22Rv1 (cell line): ENCODE results near the gene MORC3.
"Not testable (repeated sequence)": the region's sequence is repeated elsewhere in the genome, so short reads cannot be mapped to it uniquely, and the experiment has no call there.

Source experiments
- CTCF ChIP-seq: fragments of 450-650 bp; IDR thresholded peaks from 2 replicates; pipeline ENCODE4 v1.5.1; 2017; ENCODE audit warnings: mild to moderate bottlenecking
- ZFX ChIP-seq: fragments of 450-650 bp; IDR thresholded peaks from 2 replicates; pipeline ENCODE4 v1.6.1; 2017; ENCODE audit warnings: antibody characterized with exemption, borderline replicate concordance

GRCh38 chr21:36283231-36283622 lies 36.8 kb upstream of the MORC3 start:
- not testable (repeated sequence) for TF ChIP-seq CTCF, ZFX
